GM23338 (cell line): ENCODE measurements around the gene TMEM106C.

Source experiments
- CREB1 ChIP-seq: fragments of 250-450 bp; sonication (Bioruptor Pico); IDR thresholded peaks from 2 replicates; pipeline ENCODE4 v1.5.0; 2020; ENCODE audit warnings: low read depth, mild to moderate bottlenecking, moderate library complexity
- EZH2 ChIP-seq: fragments of 200-600 bp; sonication (generic); IDR thresholded peaks from one replicate; pipeline ENCODE4 v1.8.0; 2017; ENCODE audit warnings: antibody characterized with exemption, mild to moderate bottlenecking, low read depth; ENCODE audit not compliant: unreplicated experiment
- EZH2phosphoT487 ChIP-seq: fragments of 200-600 bp; sonication (generic); IDR thresholded peaks from one replicate; pipeline ENCODE4 v1.8.1; 2018; ENCODE audit warnings: antibody characterized with exemption; ENCODE audit not compliant: unreplicated experiment
- JUNB ChIP-seq: IDR thresholded peaks from one replicate; pipeline ENCODE4 v1.6.1; 2016; ENCODE audit warnings: antibody characterized with exemption; ENCODE audit not compliant: unreplicated experiment
- NANOG ChIP-seq: IDR thresholded peaks from 2 replicates; pipeline ENCODE4 v1.6.1; 2016; ENCODE audit warnings: antibody characterized with exemption, borderline replicate concordance
- POLR2AphosphoS5 ChIP-seq: IDR thresholded peaks from 2 replicates; pipeline ENCODE4 v1.6.1; 2016; ENCODE audit warnings: antibody characterized with exemption, low read depth
- ZNF114 ChIP-seq: fragments of 250-450 bp; sonication (Bioruptor Pico); IDR thresholded peaks from 2 replicates; pipeline ENCODE4 v1.5.0; 2020; ENCODE audit warnings: mild to moderate bottlenecking, moderate library complexity
- TF ChIP-seq, protein P1 (sequence below): IDR thresholded peaks from one replicate; pipeline ENCODE4 v1.6.1; 2018; ENCODE audit warnings: antibody characterized with exemption; ENCODE audit not compliant: unreplicated experiment
- TF ChIP-seq, protein P2 (sequence below), 2 experiments: fragments of 200-600 bp in 1 of 2; sonication (generic) in 1 of 2; conservative IDR thresholded peaks; 2 replicates each; pipeline versions ENCODE4 v1.5.1 to v1.6.1; 2016 to 2017; ENCODE audit warnings: antibody characterized with exemption in 2 of 2, low read depth in 2 of 2, mild to moderate bottlenecking in 2 of 2, moderate library complexity in 1 of 2
- TF ChIP-seq, protein P3 (sequence below): IDR thresholded peaks from 2 replicates; pipeline ENCODE4 v1.6.1; 2016; ENCODE audit warnings: antibody characterized with exemption

DNA sequence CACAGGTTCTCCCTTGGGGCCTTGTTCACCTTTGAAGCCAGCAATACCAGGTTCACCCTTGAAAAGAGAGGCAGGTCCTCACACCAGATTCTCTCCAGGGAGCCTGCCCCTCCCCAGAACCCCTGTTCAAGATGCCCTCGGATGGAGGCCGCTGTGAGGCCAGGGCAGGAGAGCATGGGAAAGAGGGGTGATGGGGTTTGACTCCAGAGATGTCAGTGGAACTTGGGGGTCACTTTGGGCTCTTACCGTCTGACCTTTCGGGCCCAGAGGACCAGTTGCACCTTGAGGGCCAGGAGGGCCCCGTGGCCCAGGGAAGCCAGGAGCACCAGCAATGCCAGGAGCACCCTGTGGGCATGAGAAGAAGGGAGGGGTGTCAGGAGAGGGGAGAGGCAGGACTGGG lies 23.4 kb downstream of the TMEM106C start:
- TF ChIP-seq EZH2phosphoT487 (no peak), POLR2AphosphoS5 (no peak), JUNB (no peak), NANOG (no peak), EZH2 (no peak), ZNF114 (no peak), CREB1 (CRISPR knock-in tag) (no peak)
- TF ChIP-seq, protein P1, sequence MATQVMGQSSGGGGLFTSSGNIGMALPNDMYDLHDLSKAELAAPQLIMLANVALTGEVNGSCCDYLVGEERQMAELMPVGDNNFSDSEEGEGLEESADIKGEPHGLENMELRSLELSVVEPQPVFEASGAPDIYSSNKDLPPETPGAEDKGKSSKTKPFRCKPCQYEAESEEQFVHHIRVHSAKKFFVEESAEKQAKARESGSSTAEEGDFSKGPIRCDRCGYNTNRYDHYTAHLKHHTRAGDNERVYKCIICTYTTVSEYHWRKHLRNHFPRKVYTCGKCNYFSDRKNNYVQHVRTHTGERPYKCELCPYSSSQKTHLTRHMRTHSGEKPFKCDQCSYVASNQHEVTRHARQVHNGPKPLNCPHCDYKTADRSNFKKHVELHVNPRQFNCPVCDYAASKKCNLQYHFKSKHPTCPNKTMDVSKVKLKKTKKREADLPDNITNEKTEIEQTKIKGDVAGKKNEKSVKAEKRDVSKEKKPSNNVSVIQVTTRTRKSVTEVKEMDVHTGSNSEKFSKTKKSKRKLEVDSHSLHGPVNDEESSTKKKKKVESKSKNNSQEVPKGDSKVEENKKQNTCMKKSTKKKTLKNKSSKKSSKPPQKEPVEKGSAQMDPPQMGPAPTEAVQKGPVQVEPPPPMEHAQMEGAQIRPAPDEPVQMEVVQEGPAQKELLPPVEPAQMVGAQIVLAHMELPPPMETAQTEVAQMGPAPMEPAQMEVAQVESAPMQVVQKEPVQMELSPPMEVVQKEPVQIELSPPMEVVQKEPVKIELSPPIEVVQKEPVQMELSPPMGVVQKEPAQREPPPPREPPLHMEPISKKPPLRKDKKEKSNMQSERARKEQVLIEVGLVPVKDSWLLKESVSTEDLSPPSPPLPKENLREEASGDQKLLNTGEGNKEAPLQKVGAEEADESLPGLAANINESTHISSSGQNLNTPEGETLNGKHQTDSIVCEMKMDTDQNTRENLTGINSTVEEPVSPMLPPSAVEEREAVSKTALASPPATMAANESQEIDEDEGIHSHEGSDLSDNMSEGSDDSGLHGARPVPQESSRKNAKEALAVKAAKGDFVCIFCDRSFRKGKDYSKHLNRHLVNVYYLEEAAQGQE, result no peak
- TF ChIP-seq, protein P2, sequence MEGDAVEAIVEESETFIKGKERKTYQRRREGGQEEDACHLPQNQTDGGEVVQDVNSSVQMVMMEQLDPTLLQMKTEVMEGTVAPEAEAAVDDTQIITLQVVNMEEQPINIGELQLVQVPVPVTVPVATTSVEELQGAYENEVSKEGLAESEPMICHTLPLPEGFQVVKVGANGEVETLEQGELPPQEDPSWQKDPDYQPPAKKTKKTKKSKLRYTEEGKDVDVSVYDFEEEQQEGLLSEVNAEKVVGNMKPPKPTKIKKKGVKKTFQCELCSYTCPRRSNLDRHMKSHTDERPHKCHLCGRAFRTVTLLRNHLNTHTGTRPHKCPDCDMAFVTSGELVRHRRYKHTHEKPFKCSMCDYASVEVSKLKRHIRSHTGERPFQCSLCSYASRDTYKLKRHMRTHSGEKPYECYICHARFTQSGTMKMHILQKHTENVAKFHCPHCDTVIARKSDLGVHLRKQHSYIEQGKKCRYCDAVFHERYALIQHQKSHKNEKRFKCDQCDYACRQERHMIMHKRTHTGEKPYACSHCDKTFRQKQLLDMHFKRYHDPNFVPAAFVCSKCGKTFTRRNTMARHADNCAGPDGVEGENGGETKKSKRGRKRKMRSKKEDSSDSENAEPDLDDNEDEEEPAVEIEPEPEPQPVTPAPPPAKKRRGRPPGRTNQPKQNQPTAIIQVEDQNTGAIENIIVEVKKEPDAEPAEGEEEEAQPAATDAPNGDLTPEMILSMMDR (conservative IDR thresholded peaks at IDR 0.05; ENCODE audit: low read depth in 2 of 2), result no peak
- TF ChIP-seq, protein P3, sequence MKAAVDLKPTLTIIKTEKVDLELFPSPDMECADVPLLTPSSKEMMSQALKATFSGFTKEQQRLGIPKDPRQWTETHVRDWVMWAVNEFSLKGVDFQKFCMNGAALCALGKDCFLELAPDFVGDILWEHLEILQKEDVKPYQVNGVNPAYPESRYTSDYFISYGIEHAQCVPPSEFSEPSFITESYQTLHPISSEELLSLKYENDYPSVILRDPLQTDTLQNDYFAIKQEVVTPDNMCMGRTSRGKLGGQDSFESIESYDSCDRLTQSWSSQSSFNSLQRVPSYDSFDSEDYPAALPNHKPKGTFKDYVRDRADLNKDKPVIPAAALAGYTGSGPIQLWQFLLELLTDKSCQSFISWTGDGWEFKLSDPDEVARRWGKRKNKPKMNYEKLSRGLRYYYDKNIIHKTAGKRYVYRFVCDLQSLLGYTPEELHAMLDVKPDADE, result no peak
